Glutamatergic neuron (in vitro differentiated cells): ENCODE data around the gene CCDC85C. TPM values are rescaled to one million over a fixed set of nuclear protein-coding genes. Genes with fewer than 3 reads are reported as not detected.

Source experiments
- DNase-seq: peaks from one replicate; pipeline ENCODE4 v3.0.0; 2022
- H3K27ac Mint-ChIP-seq: one replicate; pipeline ENCODE4 v1.8.0; 2020; ENCODE audit warnings: mild to moderate bottlenecking, mixed read lengths, inconsistent platforms; ENCODE audit not compliant: unreplicated experiment
- H3K27me3 Mint-ChIP-seq: one replicate; pipeline ENCODE4 v1.8.0; 2020; ENCODE audit warnings: mild to moderate bottlenecking, moderate library complexity, mixed read lengths, inconsistent platforms; ENCODE audit not compliant: unreplicated experiment
- H3K36me3 Mint-ChIP-seq: one replicate; pipeline ENCODE4 v1.8.0; 2020; ENCODE audit warnings: mild to moderate bottlenecking, mixed read lengths, inconsistent platforms; ENCODE audit not compliant: unreplicated experiment
- H3K4me1 Mint-ChIP-seq: one replicate; pipeline ENCODE4 v1.8.0; 2020; ENCODE audit warnings: mild to moderate bottlenecking, low read depth, mixed read lengths, inconsistent platforms; ENCODE audit not compliant: unreplicated experiment
- H3K4me3 Mint-ChIP-seq: one replicate; pipeline ENCODE4 v1.8.0; 2020; ENCODE audit warnings: mild to moderate bottlenecking, mixed read lengths, inconsistent platforms; ENCODE audit not compliant: unreplicated experiment
- H3K9me3 Mint-ChIP-seq: one replicate; pipeline ENCODE4 v1.8.0; 2020; ENCODE audit warnings: mild to moderate bottlenecking, moderate library complexity, mixed read lengths, inconsistent platforms; ENCODE audit not compliant: unreplicated experiment
- CTCF ChIP-seq: fragments of 200-600 bp; sonication (generic); IDR thresholded peaks from one replicate; pipeline ENCODE4 v1.5.0; 2021; ENCODE audit not compliant: partially characterized antibody, unreplicated experiment
- total RNA-seq: library from RNA; stranded (reverse); fragmentation: NEBNext Ultra II Directional; extraction: Animal tissue kit (Norgen Biotek cat#: 25700); gene quantifications from one replicate; pipeline ENCODE4 v1.2.1, GENCODE V29; 2021; ENCODE audit not compliant: unreplicated experiment

CCDC85C gene
- total RNA-seq, 1 donor from 2014 or later, result 32.3 TPM

DNA sequence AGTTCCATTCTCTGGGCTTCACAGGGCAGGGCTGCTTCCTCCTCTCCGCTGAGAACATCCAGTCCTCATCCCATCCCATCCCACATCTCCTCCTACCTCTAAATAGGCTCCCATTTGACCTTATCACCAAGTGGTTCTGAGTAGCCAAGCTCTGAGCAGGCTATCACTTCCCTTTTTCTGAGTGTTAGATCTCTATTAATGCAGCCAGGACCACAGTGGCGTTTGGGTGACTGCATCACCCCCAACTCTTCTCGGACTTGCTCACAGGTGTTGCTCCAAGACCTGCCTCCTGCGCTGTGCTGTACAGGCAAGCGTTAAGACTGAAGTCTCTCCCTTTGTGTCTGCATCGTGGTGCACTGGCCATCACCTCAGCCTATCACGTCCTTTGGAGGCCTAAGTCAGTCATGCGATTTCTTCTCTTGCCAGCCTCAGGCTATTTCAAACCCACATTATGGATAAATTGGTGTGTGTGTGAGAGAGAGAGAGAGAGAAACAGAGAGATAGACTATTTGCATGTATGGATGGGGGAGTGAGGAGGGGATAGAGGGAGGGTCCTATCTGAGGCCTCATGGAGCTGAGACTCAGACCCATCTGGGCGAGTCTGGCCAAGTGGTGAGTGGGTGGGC, 28.5 kb upstream of the CCDC85C start:
- no peak for DNase-seq
- Mint-ChIP-seq H3K4me3 (no peak overlapping the region), H3K27ac (peak overlapping the region; percentile 49), H3K9me3 (peaks cover 4% of the 10 kb centered on the region), H3K27me3 (peaks cover 4% of the 10 kb centered on the region), H3K4me1 (peaks cover 12% of the 10 kb centered on the region), H3K36me3 (no peaks in the 10 kb centered on the region)
- no peak for TF ChIP-seq CTCF

- no peak for TF ChIP-seq CTCF
- Mint-ChIP-seq H3K4me3 (no peak overlapping the region), H3K27me3 (peaks cover 11% of the 10 kb centered on the region), H3K9me3 (peaks cover 2% of the 10 kb centered on the region), H3K36me3 (no peaks in the 10 kb centered on the region), H3K27ac (no peak overlapping the region), H3K4me1 (peaks cover 10% of the 10 kb centered on the region)
- no peak for DNase-seq
Observed at GRCh38 chr14:99630202-99630601, 26.2 kb upstream of the CCDC85C start.

GRCh38 chr14:99628887-99629618, 25.0 kb upstream of the CCDC85C start:
- Mint-ChIP-seq H3K4me1 (peaks cover 5% of the 10 kb centered on the region), H3K36me3 (no peaks in the 10 kb centered on the region), H3K4me3 (no peak overlapping the region), H3K27me3 (peaks cover 11% of the 10 kb centered on the region), H3K9me3 (peaks cover 2% of the 10 kb centered on the region), H3K27ac (no peak overlapping the region)
- peak; percentile 96 for TF ChIP-seq CTCF
- peak; percentile 88 for DNase-seq

DNA sequence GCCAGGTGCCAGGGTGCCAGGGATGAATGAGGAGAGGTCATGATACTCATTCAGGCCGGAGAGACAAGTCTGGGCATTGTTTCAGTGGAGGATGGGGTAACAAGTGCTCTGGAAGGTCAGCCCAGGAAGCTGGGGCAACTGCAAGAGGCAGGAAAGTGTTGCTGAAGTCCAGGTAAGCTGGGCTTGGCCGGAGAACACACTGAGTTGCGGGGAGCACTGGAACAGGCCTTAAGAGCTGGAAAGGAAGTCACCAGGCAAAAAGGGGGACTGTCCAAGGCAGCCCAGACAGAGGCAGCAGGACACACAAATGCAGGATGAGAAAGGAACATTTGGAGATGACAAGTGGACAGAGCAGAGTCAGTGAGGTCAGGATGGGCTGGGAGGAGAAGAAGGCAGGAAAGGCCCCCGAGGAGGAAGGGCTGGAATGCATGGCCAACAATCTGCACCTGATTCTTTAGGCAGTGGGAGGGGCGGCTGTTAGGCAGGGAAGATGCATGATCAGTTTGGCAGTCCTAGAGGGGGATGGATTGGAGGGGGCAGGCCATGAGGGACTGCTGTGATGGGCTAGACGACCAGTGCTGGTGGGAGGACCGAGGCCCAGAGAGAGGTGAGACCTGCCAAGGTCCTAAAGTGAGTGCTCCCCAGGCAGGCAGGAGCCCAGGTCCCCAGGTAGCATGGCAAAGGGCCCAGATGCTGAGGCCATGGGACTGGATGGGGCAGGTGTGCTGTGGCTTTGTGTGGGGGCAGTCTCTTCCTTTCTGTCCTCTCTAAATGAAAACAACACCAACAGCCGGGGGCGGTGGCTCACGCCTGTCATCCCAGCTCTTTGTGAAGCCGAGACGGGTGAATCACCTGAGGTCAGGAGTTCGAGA, 23.7 kb upstream of the CCDC85C start:
- Mint-ChIP-seq H3K4me1 (peaks cover 3% of the 10 kb centered on the region), H3K9me3 (peaks cover 2% of the 10 kb centered on the region), H3K36me3 (no peaks in the 10 kb centered on the region), H3K27ac (peak overlapping the region; percentile 49), H3K27me3 (peaks cover 12% of the 10 kb centered on the region), H3K4me3 (no peak overlapping the region)
- DNase-seq, result no peak
- no peak for TF ChIP-seq CTCF
